NCI-H2081 (cell line): ENCODE data around the gene ETFDH.
A peak's percentile ranks its signal among the peaks of the same experiment; 100 is the strongest.
"Not testable (repeated sequence)": the region's sequence is repeated elsewhere in the genome, so short reads cannot be mapped to it uniquely, and the experiment has no call there.

Source experiments
- DNase-seq, 2 experiments: peaks; one replicate each; lab custom pipeline; 2025; lab: John Stamatoyannopoulos, UW

ETFDH gene

DNA sequence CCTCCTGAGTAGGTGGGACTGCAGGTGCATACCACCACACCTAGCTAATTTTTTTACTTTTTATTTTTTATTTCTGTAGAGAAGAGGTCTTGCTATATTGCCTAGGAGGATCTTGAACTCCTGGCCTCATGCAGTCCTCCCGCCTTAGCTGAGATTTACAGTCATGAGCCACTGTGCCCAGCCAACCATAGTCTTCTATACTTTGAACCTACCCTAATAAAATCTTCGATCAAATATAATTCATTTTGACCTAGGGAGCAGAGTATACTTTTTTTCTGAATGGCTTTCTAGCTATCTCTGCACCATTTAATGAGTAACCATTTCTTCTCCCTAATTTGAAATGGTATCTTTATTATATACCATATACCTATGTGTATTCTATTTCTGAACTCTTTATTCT, 6.7 kb downstream of the ETFDH start:
- DNase-seq: no peak

GRCh38 chr4:158681629-158682028, 9.5 kb downstream of the ETFDH start:
- DNase-seq: peak in 1 of 2 experiments; percentile 57

DNA sequence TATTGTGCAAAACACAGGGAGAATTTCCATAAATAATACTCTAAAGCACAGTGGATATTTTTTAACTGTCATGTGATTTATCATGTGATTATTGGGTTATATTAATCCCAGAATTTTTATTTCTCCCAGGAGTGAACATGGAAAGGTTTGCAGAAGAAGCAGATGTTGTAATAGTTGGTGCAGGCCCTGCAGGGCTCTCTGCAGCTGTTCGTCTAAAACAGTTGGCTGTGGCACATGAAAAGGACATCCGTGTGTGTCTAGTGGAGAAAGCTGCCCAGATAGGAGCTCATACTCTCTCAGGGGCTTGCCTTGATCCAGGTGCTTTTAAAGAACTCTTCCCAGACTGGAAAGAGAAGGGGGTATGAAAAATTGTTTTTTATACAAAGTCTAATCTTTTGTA, 10.0 kb downstream of the ETFDH start:
- peak in 1 of 2 experiments; percentile 53 for DNase-seq

GRCh38 chr4:158688813-158689212, 16.7 kb downstream of the ETFDH start:
- no peak for DNase-seq

GRCh38 chr4:158704274-158704673, 32.2 kb downstream of the ETFDH start:
- DNase-seq: no peak

GRCh38 chr4:158710814-158711213, 38.7 kb downstream of the ETFDH start:
- DNase-seq: no peak

DNA sequence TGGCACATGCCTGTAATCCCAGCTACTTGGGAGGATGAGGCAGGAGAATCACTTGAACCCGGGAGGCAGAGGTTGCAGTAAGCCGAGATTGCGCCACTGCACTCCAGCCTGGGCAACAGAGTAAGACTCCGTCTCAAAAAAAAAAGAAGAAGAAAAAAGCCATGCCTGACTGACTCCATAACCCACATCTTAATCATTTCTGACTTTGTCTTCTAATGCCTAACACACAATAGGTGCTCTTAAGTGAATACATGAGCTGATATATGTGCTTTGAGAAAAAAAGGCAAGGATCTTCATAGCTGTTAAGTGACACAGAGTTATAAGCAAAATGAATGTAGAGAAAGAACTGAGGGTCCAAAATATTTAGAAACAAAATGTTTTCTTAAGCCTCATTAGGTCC, 40.5 kb downstream of the ETFDH start:
- DNase-seq: not testable (repeated sequence)

GRCh38 chr4:158714937-158715336, 42.8 kb downstream of the ETFDH start:
- no peak for DNase-seq

- no peak for DNase-seq
Observed at GRCh38 chr4:158715802-158716201, 43.7 kb downstream of the ETFDH start.

- DNase-seq: no peak
Observed at GRCh38 chr4:158721680-158722079, 49.6 kb downstream of the ETFDH start.

GRCh38 chr4:158722291-158722916, 50.3 kb downstream of the ETFDH start:
- peak; percentile 0 to 45 for DNase-seq

GRCh38 chr4:158722917-158723793, 51.1 kb downstream of the ETFDH start, which contains the start of gene PPID:
PPID (minus strand) TSS chr4:158723396; CDS start chr4:158723288, 108 bp downstream.
- peak; percentile 71 to 85 for DNase-seq

- DNase-seq: no peak
Observed at GRCh38 chr4:158724637-158725036, 52.5 kb downstream of the ETFDH start.

DNA sequence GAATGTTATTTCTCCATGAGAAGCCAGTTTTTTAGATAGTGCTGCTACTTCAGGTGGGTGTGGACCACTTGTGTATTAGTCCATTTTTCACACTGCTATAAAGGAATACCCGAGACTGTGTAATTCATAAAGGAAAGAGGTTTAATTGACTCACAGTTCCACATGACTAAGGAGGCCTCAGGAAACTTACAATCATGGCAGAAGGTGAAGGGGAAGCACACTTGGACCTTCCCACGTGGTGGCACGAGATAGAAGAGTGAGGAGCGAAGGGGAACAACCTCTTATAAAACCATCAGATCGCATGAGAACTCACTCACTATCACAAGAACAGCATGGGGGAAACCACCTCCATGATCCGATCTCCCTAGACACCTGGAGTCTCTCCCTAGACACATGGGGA, 54.5 kb downstream of the ETFDH start:
- no peak for DNase-seq

DNA sequence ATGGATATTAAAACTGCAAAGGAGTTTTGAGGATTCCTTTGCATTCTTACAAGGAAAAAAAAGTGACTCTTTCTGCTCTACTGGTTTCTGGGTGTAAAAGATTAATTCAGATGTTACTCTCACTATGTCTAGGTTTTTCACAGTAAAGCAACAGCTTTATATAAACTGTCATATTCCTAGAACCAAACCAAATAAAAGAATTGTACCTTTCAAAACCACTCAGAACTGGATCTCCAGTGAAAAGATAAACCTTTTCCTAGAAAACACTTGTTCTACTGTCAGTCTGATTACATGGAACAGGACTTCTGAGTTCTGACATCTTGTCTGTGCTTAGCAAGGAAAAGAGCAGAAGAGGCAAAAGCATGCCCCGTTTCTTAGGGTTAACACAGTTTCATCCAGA, 56.1 kb downstream of the ETFDH start:
- no peak for DNase-seq

GRCh38 chr4:158729716-158730559, 57.8 kb downstream of the ETFDH start:
- peak; percentile 22 to 28 for DNase-seq

DNA sequence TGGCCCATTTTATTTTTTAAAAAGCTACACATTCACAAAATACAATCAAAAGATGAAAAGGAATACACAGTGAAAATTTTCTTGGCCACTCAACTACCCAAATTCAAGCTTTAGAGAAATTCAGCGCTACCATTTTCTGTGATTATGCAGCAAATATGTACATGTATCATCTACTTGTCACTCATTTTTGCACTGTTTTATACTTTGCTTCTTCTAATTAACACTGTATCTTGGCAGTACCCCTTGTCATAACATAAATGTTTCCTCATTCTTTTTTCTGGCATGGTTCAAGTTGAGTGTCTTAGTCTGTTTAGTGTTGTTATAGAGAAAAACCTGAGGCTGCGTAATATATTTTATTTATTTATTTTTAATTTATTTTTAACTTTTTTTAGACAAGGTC, 66.8 kb downstream of the ETFDH start:
- DNase-seq: no peak

DNA sequence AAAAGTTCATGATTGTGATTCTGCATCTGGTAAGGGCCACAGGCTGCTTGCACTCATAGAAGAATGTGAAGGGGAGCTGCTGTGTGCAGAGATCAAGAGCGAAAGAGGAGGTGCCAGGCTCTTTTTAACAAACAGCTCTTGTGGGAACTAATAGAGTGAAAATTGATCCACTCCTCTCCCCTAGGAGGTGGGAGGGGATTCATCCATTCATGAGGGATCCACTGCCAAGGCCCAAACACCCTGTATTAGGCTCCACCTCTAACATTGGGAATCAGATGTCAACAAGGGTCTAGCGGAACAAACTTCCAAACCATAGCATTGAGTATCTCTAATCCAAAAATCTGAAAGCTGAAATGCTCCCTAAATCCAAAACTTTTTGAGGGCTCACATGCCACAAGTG, 67.5 kb downstream of the ETFDH start:
- DNase-seq: no peak

DNA sequence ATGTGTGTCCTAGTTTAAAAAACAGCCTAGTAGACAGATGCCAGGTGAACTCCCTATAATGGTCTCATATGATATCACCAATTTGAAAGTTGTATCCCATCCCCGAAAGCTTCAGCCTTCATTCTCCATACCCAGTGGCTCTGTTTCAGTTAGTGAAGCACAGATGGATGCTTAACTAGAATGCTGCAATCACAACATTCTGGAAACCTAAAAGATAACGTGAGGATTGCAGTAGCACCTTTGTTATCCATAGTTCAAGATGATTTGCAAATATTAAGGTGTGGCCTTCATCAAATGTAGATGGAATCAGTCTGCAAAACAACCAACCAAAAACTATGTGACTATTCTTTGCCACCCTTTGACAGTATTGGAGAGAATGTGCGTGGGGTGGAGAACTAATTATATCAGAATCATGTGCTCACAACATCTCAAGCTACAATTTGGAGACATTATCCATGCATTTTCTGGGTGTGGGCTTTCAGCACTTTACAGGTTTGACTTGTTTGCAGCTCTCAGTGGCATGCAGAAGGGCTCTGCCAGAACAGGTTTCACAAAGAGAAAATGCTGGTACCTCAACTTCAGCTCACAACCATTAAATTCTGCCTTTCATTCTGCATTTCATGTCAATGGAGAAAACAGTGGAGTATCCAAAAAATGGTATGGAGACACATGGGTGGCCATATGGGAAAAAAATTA, 69.4 kb downstream of the ETFDH start:
- no peak for DNase-seq

- not testable (repeated sequence) for DNase-seq
Observed at GRCh38 chr4:158746537-158746936, 74.4 kb downstream of the ETFDH start.

GRCh38 chr4:158750379-158750778, 78.3 kb downstream of the ETFDH start:
- DNase-seq: no peak
